Measurements from ENCODE around the gene PPP1R15B. TPM values are rescaled to one million over a fixed set of nuclear protein-coding genes. Genes with fewer than 3 reads are reported as not detected.

The PPP1R15B gene
- total RNA-seq, 1 experiment from 2014 or later: 45.9 TPM

- Mint-ChIP-seq H3K36me3 (ENCODE audit: insufficient read depth in 1 of 3, low read depth in 3 of 3) (peaks cover 12 to 32% (median 14%) of the 10 kb centered on the region in 3 experiments; a peak in 6 of 7 replicates), H3K9me3 (no peaks in the 10 kb centered on the region), H3K27me3 (ENCODE audit: low read depth) (no peaks in the 10 kb centered on the region), H3K27ac (no peak overlapping the region), H3K4me1 (peaks cover 26 to 35% of the 10 kb centered on the region in 2 experiments), H3K4me3 (no peak overlapping the region)
- no peak overlapping the region for H3K4ac ChIP-seq (ENCODE audit: low read depth, low read length)
- no peak overlapping the region for H4K91ac ChIP-seq (ENCODE audit: insufficient read length, low read depth, low read length)
- no peak overlapping the region for H3K14ac ChIP-seq (ENCODE audit: insufficient read depth, low read length)
- no peak overlapping the region for H2AK5ac ChIP-seq (ENCODE audit: insufficient read length, low read length)
- no peak overlapping the region for H4K8ac ChIP-seq (replicated peaks; ENCODE audit: insufficient read length, low read depth, low read length)
- no peak overlapping the region for H3K9ac ChIP-seq (ENCODE audit: extremely low read depth, insufficient read length, low read length)
- H2BK15ac ChIP-seq (ENCODE audit: low read depth, low read length): no peak overlapping the region
- no peak overlapping the region for H2AFZ ChIP-seq (ENCODE audit: low read length)
- no peak overlapping the region for H4K5ac ChIP-seq (ENCODE audit: insufficient read length, low read depth, low read length)
- no CpG with 5 or more reads among the region's 6 CpGs for WGBS (ENCODE audit: extremely low coverage, insufficient read length, low lambda C conversion rate)
- no peak overlapping the region for H3K27ac ChIP-seq (ENCODE audit: insufficient read length, low read depth, low read length)
- H3K23me2 ChIP-seq (ENCODE audit: insufficient read length, low read depth, low read length, poor library complexity, severe bottlenecking): no peaks in the 10 kb centered on the region
- no peak overlapping the region for H3T11ph ChIP-seq (ENCODE audit: low read length)
- H4K20me1 ChIP-seq (ENCODE audit: control insufficient read depth, insufficient read depth, insufficient read length): no peaks in the 10 kb centered on the region
- H2BK120ac ChIP-seq (ENCODE audit: low read depth, low read length, poor library complexity, severe bottlenecking): no peak overlapping the region
- TF ChIP-seq CTCF (conservative IDR thresholded peaks at IDR 0.05): no peak
- H3K4me1 ChIP-seq (ENCODE audit: insufficient read depth, low read length): peaks cover 7% of the 10 kb centered on the region; the same call in 1 of the 2 replicates
- H2BK5ac ChIP-seq (ENCODE audit: insufficient read length, low read length): no peak overlapping the region
- no peak overlapping the region for H3K4me2 ChIP-seq (ENCODE audit: insufficient read depth, insufficient read length, low read length)
- no peaks in the 10 kb centered on the region for H3K27me3 ChIP-seq (ENCODE audit: insufficient read depth, low read length)
- H3K18ac ChIP-seq (ENCODE audit: insufficient read length, low read depth, low read length): no peak overlapping the region
- H3K79me2 ChIP-seq (ENCODE audit: insufficient read depth, low read length): no peaks in the 10 kb centered on the region
- no peaks in the 10 kb centered on the region for H3K79me1 ChIP-seq (ENCODE audit: insufficient read depth, low read depth, low read length, poor library complexity, severe bottlenecking)
- no peak overlapping the region for H2BK12ac ChIP-seq (ENCODE audit: insufficient read length, low read depth, low read length)
- no peak overlapping the region for H3K56ac ChIP-seq (ENCODE audit: insufficient read length, low read depth, low read length)
- no peak overlapping the region for H3K23ac ChIP-seq (ENCODE audit: insufficient read length, low read depth, low read length)
- no peak overlapping the region for H2BK20ac ChIP-seq (ENCODE audit: low read depth, low read length, poor library complexity, severe bottlenecking)
- no peak for DNase-seq
- H3K9me3 ChIP-seq (ENCODE audit: control insufficient read depth, low read depth, low read length): no peaks in the 10 kb centered on the region
These were observed 37.5 kb upstream of the PPP1R15B start for GRCh38 chr1:204448991-204449677.
